Measurements from ENCODE around the gene SURF4.

DNA sequence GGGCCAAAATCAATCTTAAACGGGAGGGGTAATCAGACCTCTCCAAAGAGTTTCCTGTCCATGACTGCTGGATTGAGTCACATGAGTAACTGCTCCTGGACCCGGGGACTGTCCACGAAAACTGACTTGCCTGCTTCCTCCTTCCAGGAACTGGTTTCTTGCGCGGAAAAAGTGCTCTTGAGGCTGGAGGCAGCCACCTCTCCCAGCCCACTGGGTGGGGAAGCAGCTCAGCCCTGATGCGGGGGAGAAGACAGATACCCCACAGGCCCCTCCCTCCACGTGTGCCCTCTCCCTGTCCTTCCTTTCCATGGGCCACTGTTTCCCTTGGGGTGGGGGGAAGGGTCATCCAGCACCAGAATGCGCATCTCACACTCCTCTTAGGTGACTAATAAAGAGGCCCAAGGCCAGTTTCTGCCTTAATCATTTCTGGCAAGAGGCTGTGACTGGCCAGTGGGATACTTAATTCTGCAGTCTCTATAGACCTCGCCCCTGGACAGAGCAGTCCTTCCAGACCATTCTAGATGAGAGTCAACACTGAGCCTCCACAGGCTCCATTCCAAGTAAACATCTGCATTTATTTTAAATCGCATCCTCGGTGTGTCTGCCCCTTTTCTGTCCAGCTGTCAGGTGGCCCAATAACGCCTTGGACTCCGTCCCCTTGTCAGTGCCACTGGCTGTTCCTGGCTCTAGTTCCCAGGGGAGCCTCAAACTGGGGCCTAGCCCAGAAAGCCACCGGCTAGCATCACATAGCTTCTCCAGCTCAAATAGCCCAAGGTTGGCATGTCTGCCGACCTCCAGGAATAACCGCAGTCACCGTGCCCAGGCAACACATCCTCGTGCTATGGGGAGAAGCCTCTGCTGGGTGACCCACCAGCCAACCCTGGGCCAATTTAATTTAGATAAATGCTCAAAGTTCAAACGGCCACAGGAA is 29.9 kb upstream of the SURF4 start:
- TF ChIP-seq EZH2phosphoT487 (IDR thresholded peaks at IDR 0.05; ENCODE audit: borderline replicate concordance, low read length), result no peak
- TF ChIP-seq, protein P1, sequence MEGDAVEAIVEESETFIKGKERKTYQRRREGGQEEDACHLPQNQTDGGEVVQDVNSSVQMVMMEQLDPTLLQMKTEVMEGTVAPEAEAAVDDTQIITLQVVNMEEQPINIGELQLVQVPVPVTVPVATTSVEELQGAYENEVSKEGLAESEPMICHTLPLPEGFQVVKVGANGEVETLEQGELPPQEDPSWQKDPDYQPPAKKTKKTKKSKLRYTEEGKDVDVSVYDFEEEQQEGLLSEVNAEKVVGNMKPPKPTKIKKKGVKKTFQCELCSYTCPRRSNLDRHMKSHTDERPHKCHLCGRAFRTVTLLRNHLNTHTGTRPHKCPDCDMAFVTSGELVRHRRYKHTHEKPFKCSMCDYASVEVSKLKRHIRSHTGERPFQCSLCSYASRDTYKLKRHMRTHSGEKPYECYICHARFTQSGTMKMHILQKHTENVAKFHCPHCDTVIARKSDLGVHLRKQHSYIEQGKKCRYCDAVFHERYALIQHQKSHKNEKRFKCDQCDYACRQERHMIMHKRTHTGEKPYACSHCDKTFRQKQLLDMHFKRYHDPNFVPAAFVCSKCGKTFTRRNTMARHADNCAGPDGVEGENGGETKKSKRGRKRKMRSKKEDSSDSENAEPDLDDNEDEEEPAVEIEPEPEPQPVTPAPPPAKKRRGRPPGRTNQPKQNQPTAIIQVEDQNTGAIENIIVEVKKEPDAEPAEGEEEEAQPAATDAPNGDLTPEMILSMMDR (IDR thresholded peaks at IDR 0.05; ENCODE audit: low read depth, low read length, poor library complexity, severe bottlenecking), result no peak
